GM12878 (cell line): ENCODE data around the gene PKD2. TPM values are rescaled to one million over a fixed set of nuclear protein-coding genes. Genes with fewer than 3 reads are reported as not detected.

Experiments used
- ATAC-seq: fragments of 200-7000 bp; cut with Tn5 transposase; 3 replicates; pipeline ENCODE4 v1.9.1; 2020; ENCODE audit warnings: mild to moderate bottlenecking, moderate library complexity
- BruUV-seq: library from RNA; stranded (reverse); fragments of 400-500 nt; replicated peaks from 2 replicates; lab custom pipeline; 2021; lab: Mats Ljungman, UMichigan
- CTCF ChIA-PET: fragments of 300-600 bp; sonication (Branson Sonifier 250); formaldehyde crosslinking; extraction: SDS; loops from one replicate; lab custom pipeline; 2021; ENCODE audit warnings: inconsistent platforms; lab: Yijun Ruan, JAX
- POLR2A ChIA-PET: fragments of 350-600 bp; formaldehyde crosslinking; extraction: SDS; loops from one replicate; lab custom pipeline; 2021; ENCODE audit warnings: inconsistent platforms; lab: Charles Lee
- RAD21 ChIA-PET: fragments of 300-600 bp; sonication (Branson Sonifier 250); formaldehyde crosslinking; loops from one replicate; lab custom pipeline; 2023; ENCODE audit warnings: antibody characterized with exemption; ENCODE audit not compliant: unreplicated experiment; lab: Charles Lee
- SMC1A ChIA-PET: fragments of 300-600 bp; sonication (Branson Sonifier 250); formaldehyde crosslinking; loops from one replicate; lab custom pipeline; 2023; ENCODE audit not compliant: unreplicated experiment, uncharacterized antibody; lab: Charles Lee
- DNase-seq: peaks from one replicate; pipeline ENCODE4 v3.0.0-alpha.2; 2011; ENCODE audit warnings: low read depth, low spot score
- FAIRE-seq: peaks from 3 replicates; lab custom pipeline; 2011; peaks lifted over from hg19 to GRCh38; lab: Jason Lieb, UNC
- H2AFZ ChIP-seq: 2 replicates; pipeline ENCODE4 v1.6.0; 2011; ENCODE audit warnings: low read depth, low read length, control low read depth; ENCODE audit not compliant: control insufficient read depth
- H3K27ac ChIP-seq: 2 replicates; pipeline ENCODE4 v1.5.1; 2011; ENCODE audit warnings: control low read depth; ENCODE audit not compliant: control insufficient read depth, insufficient read depth
- H3K27me3 ChIP-seq, 2 experiments: replicated peaks in 1 of 2; 2 replicates each; pipeline versions ENCODE4 v1.6.0 to v1.6.1; 2011; ENCODE audit warnings: low read length in 1 of 2; ENCODE audit not compliant: control insufficient read depth in 2 of 2, insufficient read depth in 2 of 2
- H3K36me3 ChIP-seq, 2 experiments: 2 replicates each; pipeline ENCODE4 v1.5.1; 2011; ENCODE audit warnings: low read length in 1 of 2; ENCODE audit not compliant: control insufficient read depth in 2 of 2, insufficient read depth in 2 of 2
- H3K4me1 ChIP-seq: 2 replicates; pipeline ENCODE4 v1.6.1; 2011; ENCODE audit warnings: mild to moderate bottlenecking, low read length, moderate library complexity, mixed read lengths; ENCODE audit not compliant: control insufficient read depth, insufficient read depth
- H3K4me2 ChIP-seq: 2 replicates; pipeline ENCODE4 v1.6.0; 2011; ENCODE audit warnings: control low read depth; ENCODE audit not compliant: control insufficient read depth, insufficient read depth
- H3K4me3 ChIP-seq: fragments of 200-600 bp; sonication (generic); 2 replicates; pipeline ENCODE4 v1.5.1; 2016
- H3K79me2 ChIP-seq: 2 replicates; pipeline ENCODE4 v1.6.0; 2011; ENCODE audit warnings: low read length; ENCODE audit not compliant: control insufficient read depth, insufficient read depth
- H3K9ac ChIP-seq: 2 replicates; pipeline ENCODE4 v1.8.0; 2011; ENCODE audit warnings: low read length, control low read depth, mixed read lengths; ENCODE audit not compliant: control insufficient read depth, insufficient read depth
- H3K9me3 ChIP-seq: replicated peaks from 3 replicates; pipeline ENCODE4 v1.5.1; 2011; ENCODE audit warnings: mild to moderate bottlenecking, low read length; ENCODE audit not compliant: control insufficient read depth, insufficient read depth
- H4K20me1 ChIP-seq: 2 replicates; pipeline ENCODE4 v1.6.0; 2011; ENCODE audit not compliant: control insufficient read depth, insufficient read depth
- CTCF ChIP-seq, 3 experiments: IDR thresholded peaks in 2 of 3; conservative IDR thresholded peaks in 1 of 3; 2 replicates each; pipeline ENCODE4 v1.5.1; 2011; ENCODE audit warnings: low read depth in 3 of 3, low read length in 3 of 3, mild to moderate bottlenecking in 3 of 3, control low read depth in 2 of 3, moderate library complexity in 2 of 3, inconsistent platforms in 1 of 3, mixed read lengths in 1 of 3; ENCODE audit not compliant: control insufficient read depth in 2 of 3, insufficient read depth in 1 of 3; ENCODE audit errors: extremely low read depth in 1 of 3
- RAD21 ChIP-seq: IDR thresholded peaks from 2 replicates; pipeline ENCODE4 v1.6.1; 2011; ENCODE audit warnings: mild to moderate bottlenecking, low read depth, low read length, moderate library complexity; ENCODE audit not compliant: insufficient read depth
- ZBTB11 ChIP-seq: fragments of 450-650 bp; formaldehyde crosslinking; IDR thresholded peaks from 2 replicates; pipeline ENCODE4 v1.5.0; 2022; ENCODE audit warnings: mild to moderate bottlenecking, missing genetic modification characterization
- WGBS: methylation state at CpG from one replicate; pipeline ENCODE4 v1.1.6; 2016; ENCODE audit warnings: low lambda C conversion rate; ENCODE audit not compliant: insufficient replicate concordance, insufficient coverage; ENCODE audit errors: missing lambda C conversion rate; 5-methylcytosine and 5-hydroxymethylcytosine counted together
- in situ Hi-C: fragments of 300-500 bp; cut with MboI; formaldehyde crosslinking; loops from 9 replicates; pipeline ENCODE4 v1.14.3; 2018; ENCODE audit warnings: mixed read lengths
- intact Hi-C: fragments of 100-400 bp; cut with micrococcal nuclease; formaldehyde crosslinking; loops from one replicate; pipeline ENCODE4 v1.14.2; 2022; ENCODE audit not compliant: unreplicated experiment
- polyA plus RNA-seq, 11 experiments: library from polyadenylated mRNA; depleted of rRNA in 4 of 11; unstranded in 6 of 11; stranded (reverse) in 5 of 11; fragments of >200 nt; fragmentation: Nextera tagmentation in 4 of 11; fragmentation: Illumina TruSeq in 1 of 11; extraction: Ambion mirVana in 4 of 11; extraction: Trizol in 1 of 11; gene quantifications; 1 replicate in 1 of 11; 2 replicates in 10 of 11; pipeline versions ENCODE4 v1.2.1 to v1.2.3, GENCODE V29; 2011 to 2016; ENCODE audit warnings: inconsistent platforms in 2 of 11, missing spikeins in 2 of 11, low read depth in 1 of 11
- total RNA-seq, 4 experiments: library from RNA; depleted of rRNA in 3 of 4; stranded (reverse); fragments of >200 nt in 3 of 4; fragmentation: Illumina TruSeq in 1 of 4; extraction: Trizol in 1 of 4; gene quantifications; 2 replicates each; pipeline versions ENCODE4 v1.2.1 to v1.2.3, GENCODE V29; 2013 to 2021

The PKD2 gene
- total and polyA plus RNA-seq, 10 of the 15 experiments (the other 5 are each of a cell fraction or from before 2014, with no cell fraction given): 2.0 to 13.8 (median 8.4) TPM

- Histone ChIP-seq H3K4me3 (no peak overlapping the region), H3K4me1 (no peaks in the 10 kb centered on the region), H3K79me2 (no peaks in the 10 kb centered on the region), H3K36me3 (no peaks in the 10 kb centered on the region), H3K9me3 (no peaks in the 10 kb centered on the region), H3K4me2 (no peak overlapping the region), H4K20me1 (no peaks in the 10 kb centered on the region), H3K9ac (no peak overlapping the region), H3K27me3 (no peaks in the 10 kb centered on the region; a peak in 1 of 4 replicates), H3K27ac (no peak overlapping the region), H2AFZ (no peak overlapping the region)
- WGBS: 7% methylated on average over 1 of the region's 1 CpG
- TF ChIP-seq RAD21 (peak; percentile 14; the same call in 1 of the 2 replicates), CTCF (IDR thresholded peaks at IDR 0.05 in 2 of 3, conservative IDR thresholded peaks at IDR 0.05 in 1 of 3; ENCODE audit: control insufficient read depth in 2 of 3, extremely low read depth in 1 of 3, insufficient read depth in 1 of 3, low read depth in 3 of 3, low read length in 3 of 3) (peak; percentile 59 to 80 (median 63)), ZBTB11 (CRISPR knock-in tag) (no peak)
- ATAC-seq: peak; percentile 98
- in situ Hi-C loops (no loop called here), intact Hi-C loops (no loop called here)
- no peak for FAIRE-seq
- ChIA-PET RAD21 (interaction anchor here (1.1 to 1.5 kb wide), 2 partner anchors 48 to 133 kb away, joined by 3 to 7 read pairs; no protein-coding TSS in a partner anchor), SMC1A (interaction anchor here (0.6 to 1.8 kb wide), 6 partner anchors 11 to 229 kb away, joined by 3 to 6 read pairs (median 4); no protein-coding TSS in a partner anchor), POLR2A (no interaction called here), CTCF (interaction anchor here (0.6 to 2.2 kb wide), 12 partner anchors 8 to 223 kb away, joined by 3 to 10 read pairs (median 4); no protein-coding TSS in a partner anchor)
- BruUV-seq: no TSS peak
- no peak for DNase-seq
Observed at GRCh38 chr4:87985097-87985886, 22.1 kb upstream of the PKD2 start.
